ENCODE measurements around the gene SNRNP40. TPM values are rescaled to one million over a fixed set of nuclear protein-coding genes. Genes with fewer than 3 reads are reported as not detected.

SNRNP40 gene
- total and polyA plus RNA-seq, 10 of the 15 experiments (the other 5 are each of a cell fraction or from before 2014, with no cell fraction given): 34.9 to 212 (median 115) TPM

DNA sequence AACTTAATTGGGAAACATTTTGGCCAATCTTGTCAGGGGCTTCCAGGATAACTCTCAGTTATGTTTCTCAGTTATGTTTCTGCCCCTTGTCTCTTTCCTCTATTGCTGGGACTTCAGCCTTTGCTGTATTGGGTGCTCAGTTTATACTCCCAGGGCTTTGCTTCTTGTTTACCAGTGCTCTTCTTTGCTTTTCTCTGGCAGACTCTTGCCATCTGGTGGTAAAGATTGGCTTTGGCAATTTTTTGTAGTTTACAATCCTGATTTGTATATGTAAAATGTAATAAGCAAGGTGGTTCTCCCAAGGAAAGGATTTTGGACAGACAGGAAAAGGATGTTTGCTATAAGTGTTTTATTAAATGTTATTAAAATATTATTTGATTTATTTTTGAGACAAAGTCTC is 38.4 kb upstream of the SNRNP40 start:
- DNase-seq (ENCODE audit: low read depth, low spot score): peak; percentile 7

More for the DNA sequence above, 38.4 kb upstream of the SNRNP40 start:
- in situ Hi-C loops (cut with MboI): no loop called here
- ChIA-PET CTCF (interaction anchor here (1.0 to 1.7 kb wide), 7 partner anchors 8 to 213 kb away, joined by 3 to 20 read pairs (median 4); no protein-coding TSS in a partner anchor), POLR2A (no interaction called here), SMC1A (ENCODE audit: uncharacterized antibody, unreplicated experiment) (no interaction called here), RAD21 (ENCODE audit: unreplicated experiment) (interaction anchor here (1.5 kb wide), 1 partner anchor 150 kb away, joined by 4 read pairs; no protein-coding TSS in a partner anchor)
- Histone ChIP-seq H3K4me1 (ENCODE audit: control insufficient read depth, insufficient read depth, low read length) (no peaks in the 10 kb centered on the region; the same call in 1 of the 2 replicates), H3K79me2 (ENCODE audit: control insufficient read depth, insufficient read depth, low read length) (no peaks in the 10 kb centered on the region), H2AFZ (ENCODE audit: control insufficient read depth, low read depth, low read length) (no peak overlapping the region), H3K27ac (ENCODE audit: control insufficient read depth, insufficient read depth) (no peak overlapping the region), H3K4me3 (no peak overlapping the region), H3K9me3 (replicated peaks; ENCODE audit: control insufficient read depth, insufficient read depth, low read length) (no peaks in the 10 kb centered on the region), H3K36me3 (ENCODE audit: control insufficient read depth in 2 of 2, insufficient read depth in 2 of 2, low read length in 1 of 2) (no peaks in the 10 kb centered on the region; a peak in 2 of 4 replicates), H4K20me1 (ENCODE audit: control insufficient read depth, insufficient read depth) (no peaks in the 10 kb centered on the region), H3K9ac (ENCODE audit: control insufficient read depth, insufficient read depth, low read length) (no peak overlapping the region), H3K27me3 (replicated peaks in 1 of 2; ENCODE audit: control insufficient read depth in 2 of 2, insufficient read depth in 2 of 2, low read length in 1 of 2) (no peaks in the 10 kb centered on the region), H3K4me2 (ENCODE audit: control insufficient read depth, insufficient read depth) (no peak overlapping the region)
- ATAC-seq (peak; percentile 70), FAIRE-seq (no peak)
- intact Hi-C loops (cut with micrococcal nuclease; ENCODE audit: unreplicated experiment): loop anchor here (1.0 kb wide), 1 partner anchor 151 kb away; no protein-coding TSS in a partner anchor
- no TSS peak for BruUV-seq (replicated peaks)
- TF ChIP-seq PML (IDR thresholded peaks at IDR 0.05; ENCODE audit: low read length) (no peak), CHD1 (IDR thresholded peaks at IDR 0.05; ENCODE audit: low read depth, low read length) (no peak), PAX8 (IDR thresholded peaks at IDR 0.05) (no peak), MYC (IDR thresholded peaks at IDR 0.05; ENCODE audit: insufficient read depth, insufficient read length, insufficient replicate concordance, low read length, severe bottlenecking) (no peak), RAD21 (IDR thresholded peaks at IDR 0.05; ENCODE audit: insufficient read depth, low read depth, low read length) (peak; percentile 68), DPF2 (IDR thresholded peaks at IDR 0.05) (no peak), ZZZ3 (IDR thresholded peaks at IDR 0.05; ENCODE audit: control insufficient read depth, insufficient read length, low read depth) (no peak), ZNF622 (IDR thresholded peaks at IDR 0.05) (no peak), ASH2L (IDR thresholded peaks at IDR 0.05; ENCODE audit: borderline replicate concordance, low read depth) (no peak), SMC3 (IDR thresholded peaks at IDR 0.05; ENCODE audit: borderline replicate concordance, low read length) (peak; percentile 50; the same call in 1 of the 2 replicates), FOXK2 (IDR thresholded peaks at IDR 0.05) (no peak)
- TF ChIP-seq, protein P1, sequence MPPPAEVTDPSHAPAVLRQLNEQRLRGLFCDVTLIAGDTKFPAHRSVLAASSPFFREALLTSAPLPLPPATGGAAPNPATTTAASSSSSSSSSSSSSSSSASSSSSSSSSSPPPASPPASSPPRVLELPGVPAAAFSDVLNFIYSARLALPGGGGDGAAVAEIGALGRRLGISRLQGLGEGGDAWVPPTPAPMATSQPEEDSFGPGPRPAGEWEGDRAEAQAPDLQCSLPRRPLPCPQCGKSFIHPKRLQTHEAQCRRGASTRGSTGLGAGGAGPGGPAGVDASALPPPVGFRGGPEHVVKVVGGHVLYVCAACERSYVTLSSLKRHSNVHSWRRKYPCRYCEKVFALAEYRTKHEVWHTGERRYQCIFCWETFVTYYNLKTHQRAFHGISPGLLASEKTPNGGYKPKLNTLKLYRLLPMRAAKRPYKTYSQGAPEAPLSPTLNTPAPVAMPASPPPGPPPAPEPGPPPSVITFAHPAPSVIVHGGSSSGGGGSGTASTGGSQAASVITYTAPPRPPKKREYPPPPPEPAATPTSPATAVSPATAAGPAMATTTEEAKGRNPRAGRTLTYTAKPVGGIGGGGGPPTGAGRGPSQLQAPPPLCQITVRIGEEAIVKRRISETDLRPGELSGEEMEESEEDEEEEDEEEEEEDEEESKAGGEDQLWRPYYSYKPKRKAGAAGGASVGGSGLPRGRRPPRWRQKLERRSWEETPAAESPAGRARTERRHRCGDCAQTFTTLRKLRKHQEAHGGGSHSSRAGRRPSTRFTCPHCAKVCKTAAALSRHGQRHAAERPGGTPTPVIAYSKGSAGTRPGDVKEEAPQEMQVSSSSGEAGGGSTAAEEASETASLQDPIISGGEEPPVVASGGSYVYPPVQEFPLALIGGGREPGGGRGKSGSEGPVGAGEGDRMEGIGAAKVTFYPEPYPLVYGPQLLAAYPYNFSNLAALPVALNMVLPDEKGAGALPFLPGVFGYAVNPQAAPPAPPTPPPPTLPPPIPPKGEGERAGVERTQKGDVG (CRISPR knock-in tag; IDR thresholded peaks at IDR 0.05): no peak
- TF ChIP-seq, protein P2, sequence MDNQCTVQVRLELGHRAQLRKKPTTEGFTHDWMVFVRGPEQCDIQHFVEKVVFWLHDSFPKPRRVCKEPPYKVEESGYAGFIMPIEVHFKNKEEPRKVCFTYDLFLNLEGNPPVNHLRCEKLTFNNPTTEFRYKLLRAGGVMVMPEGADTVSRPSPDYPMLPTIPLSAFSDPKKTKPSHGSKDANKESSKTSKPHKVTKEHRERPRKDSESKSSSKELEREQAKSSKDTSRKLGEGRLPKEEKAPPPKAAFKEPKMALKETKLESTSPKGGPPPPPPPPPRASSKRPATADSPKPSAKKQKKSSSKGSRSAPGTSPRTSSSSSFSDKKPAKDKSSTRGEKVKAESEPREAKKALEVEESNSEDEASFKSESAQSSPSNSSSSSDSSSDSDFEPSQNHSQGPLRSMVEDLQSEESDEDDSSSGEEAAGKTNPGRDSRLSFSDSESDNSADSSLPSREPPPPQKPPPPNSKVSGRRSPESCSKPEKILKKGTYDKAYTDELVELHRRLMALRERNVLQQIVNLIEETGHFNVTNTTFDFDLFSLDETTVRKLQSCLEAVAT (IDR thresholded peaks at IDR 0.05): no peak
- TF ChIP-seq, protein P3, sequence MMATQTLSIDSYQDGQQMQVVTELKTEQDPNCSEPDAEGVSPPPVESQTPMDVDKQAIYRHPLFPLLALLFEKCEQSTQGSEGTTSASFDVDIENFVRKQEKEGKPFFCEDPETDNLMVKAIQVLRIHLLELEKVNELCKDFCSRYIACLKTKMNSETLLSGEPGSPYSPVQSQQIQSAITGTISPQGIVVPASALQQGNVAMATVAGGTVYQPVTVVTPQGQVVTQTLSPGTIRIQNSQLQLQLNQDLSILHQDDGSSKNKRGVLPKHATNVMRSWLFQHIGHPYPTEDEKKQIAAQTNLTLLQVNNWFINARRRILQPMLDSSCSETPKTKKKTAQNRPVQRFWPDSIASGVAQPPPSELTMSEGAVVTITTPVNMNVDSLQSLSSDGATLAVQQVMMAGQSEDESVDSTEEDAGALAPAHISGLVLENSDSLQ (IDR thresholded peaks at IDR 0.05): no peak
- TF ChIP-seq, protein P4, sequence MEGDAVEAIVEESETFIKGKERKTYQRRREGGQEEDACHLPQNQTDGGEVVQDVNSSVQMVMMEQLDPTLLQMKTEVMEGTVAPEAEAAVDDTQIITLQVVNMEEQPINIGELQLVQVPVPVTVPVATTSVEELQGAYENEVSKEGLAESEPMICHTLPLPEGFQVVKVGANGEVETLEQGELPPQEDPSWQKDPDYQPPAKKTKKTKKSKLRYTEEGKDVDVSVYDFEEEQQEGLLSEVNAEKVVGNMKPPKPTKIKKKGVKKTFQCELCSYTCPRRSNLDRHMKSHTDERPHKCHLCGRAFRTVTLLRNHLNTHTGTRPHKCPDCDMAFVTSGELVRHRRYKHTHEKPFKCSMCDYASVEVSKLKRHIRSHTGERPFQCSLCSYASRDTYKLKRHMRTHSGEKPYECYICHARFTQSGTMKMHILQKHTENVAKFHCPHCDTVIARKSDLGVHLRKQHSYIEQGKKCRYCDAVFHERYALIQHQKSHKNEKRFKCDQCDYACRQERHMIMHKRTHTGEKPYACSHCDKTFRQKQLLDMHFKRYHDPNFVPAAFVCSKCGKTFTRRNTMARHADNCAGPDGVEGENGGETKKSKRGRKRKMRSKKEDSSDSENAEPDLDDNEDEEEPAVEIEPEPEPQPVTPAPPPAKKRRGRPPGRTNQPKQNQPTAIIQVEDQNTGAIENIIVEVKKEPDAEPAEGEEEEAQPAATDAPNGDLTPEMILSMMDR (IDR thresholded peaks at IDR 0.05 in 2 of 3, conservative IDR thresholded peaks at IDR 0.05 in 1 of 3; ENCODE audit: control insufficient read depth in 2 of 3, extremely low read depth in 1 of 3, insufficient read depth in 1 of 3, low read depth in 3 of 3, low read length in 3 of 3): peak; percentile 30 to 55 (median 39); a peak in 4 of 6 replicates

Measured in GM12878 (cell line).